HG03095 (cell line): ENCODE results near the gene SCN1B.

Experiments
- ATAC-seq: cut with Tn5 transposase; IDR thresholded peaks from one replicate; pipeline ENCODE4 v1.9.1; 2021; ENCODE audit warnings: moderate library complexity; ENCODE audit not compliant: unreplicated experiment

The SCN1B gene

GRCh38 chr19:35070471-35070870, 40.2 kb downstream of the SCN1B start:
- ATAC-seq: no peak

GRCh38 chr19:35073516-35073915, 43.2 kb downstream of the SCN1B start:
- ATAC-seq: no peak

- no peak for ATAC-seq
Observed at GRCh38 chr19:35073941-35074340, 43.7 kb downstream of the SCN1B start.

- no peak for ATAC-seq
Observed at GRCh38 chr19:35074426-35075201, 44.3 kb downstream of the SCN1B start.

- ATAC-seq: no peak
Observed at GRCh38 chr19:35075202-35076025, 45.1 kb downstream of the SCN1B start.

GRCh38 chr19:35076026-35076370, 45.7 kb downstream of the SCN1B start:
- no peak for ATAC-seq

- no peak for ATAC-seq
Observed at GRCh38 chr19:35076657-35077056, 46.4 kb downstream of the SCN1B start.

- no peak for ATAC-seq
Observed at GRCh38 chr19:35077411-35078223, 47.3 kb downstream of the SCN1B start.

GRCh38 chr19:35079826-35080225, 49.6 kb downstream of the SCN1B start:
- ATAC-seq: no peak

GRCh38 chr19:35080613-35081170, 50.4 kb downstream of the SCN1B start:
- ATAC-seq: no peak

- ATAC-seq: no peak
Observed at GRCh38 chr19:35081201-35081600, 50.9 kb downstream of the SCN1B start.

GRCh38 chr19:35083691-35084508, 53.6 kb downstream of the SCN1B start:
- no peak for ATAC-seq

- ATAC-seq: no peak
Observed at GRCh38 chr19:35084509-35084762, 54.2 kb downstream of the SCN1B start.

GRCh38 chr19:35085947-35086346, 55.7 kb downstream of the SCN1B start:
- no peak for ATAC-seq

GRCh38 chr19:35086455-35086854, 56.2 kb downstream of the SCN1B start:
- no peak for ATAC-seq

GRCh38 chr19:35087393-35087792, 57.1 kb downstream of the SCN1B start:
- no peak for ATAC-seq

- no peak for ATAC-seq
Observed at GRCh38 chr19:35088131-35088913, 58.1 kb downstream of the SCN1B start.

GRCh38 chr19:35089554-35089953, 59.3 kb downstream of the SCN1B start:
- ATAC-seq: no peak
